B cell (primary cell): Measurements from ENCODE around the gene MAP3K14. TPM values are rescaled to one million over a fixed set of nuclear protein-coding genes. Genes with fewer than 3 reads are reported as not detected.
"Not testable (repeated sequence)": the region's sequence is repeated elsewhere in the genome, so short reads cannot be mapped to it uniquely, and the experiment has no call there.

Experiments
- ATAC-seq: fragments of 200-7000 bp; cut with Tn5 transposase; one replicate; pipeline ENCODE4 v1.10.0; 2021; ENCODE audit warnings: low read depth, mild to moderate bottlenecking, moderate number of reproducible peaks, moderate library complexity
- CTCF ChIA-PET: fragments of 350-600 bp; sonication (Branson Sonifier 250); formaldehyde crosslinking; loops from one replicate; lab custom pipeline; 2021; ENCODE audit warnings: antibody characterized with exemption, inconsistent platforms; lab: Charles Lee
- POLR2A ChIA-PET: fragments of 350-600 bp; sonication (Branson Sonifier 250); formaldehyde crosslinking; loops from one replicate; lab custom pipeline; 2021; ENCODE audit warnings: antibody characterized with exemption; lab: Charles Lee
- DNase-seq: peaks from one replicate; pipeline ENCODE4 v3.0.0; 2013
- H2AFZ ChIP-seq: 2 replicates; pipeline ENCODE4 v1.6.1; 2012; ENCODE audit warnings: mild to moderate bottlenecking, low read depth, low read length; ENCODE audit not compliant: insufficient read depth, poor library complexity, severe bottlenecking
- H3K27ac ChIP-seq, 2 donors: 1 replicate in 1 of 2; 2 replicates in 1 of 2; pipeline ENCODE4 v1.5.1; 2012 to 2013; ENCODE audit warnings: low read length in 2 of 2, mild to moderate bottlenecking in 2 of 2, moderate library complexity in 1 of 2
- H3K27me3 ChIP-seq, 4 experiments: fragments of 200-600 bp in 1 of 4; sonication (generic) in 1 of 4; replicated peaks in 1 of 4; 1 replicate in 2 of 4; 2 replicates in 2 of 4; pipeline versions ENCODE4 v1.6.1 to v1.7.0; 2013 to 2016; ENCODE audit warnings: low read length in 3 of 4, mild to moderate bottlenecking in 2 of 4, mixed read lengths in 1 of 4, moderate library complexity in 1 of 4; ENCODE audit not compliant: insufficient read depth in 4 of 4, control insufficient read depth in 3 of 4; ENCODE audit errors: control extremely low read depth in 1 of 4
- H3K36me3 ChIP-seq, 2 experiments: replicated peaks in 1 of 2; 1 replicate in 1 of 2; 2 replicates in 1 of 2; pipeline versions ENCODE4 v1.6.1 to v1.7.1; 2013; ENCODE audit warnings: low read length in 1 of 2; ENCODE audit not compliant: insufficient read depth in 2 of 2, control insufficient read depth in 1 of 2; ENCODE audit errors: control extremely low read depth in 1 of 2, extremely low read depth in 1 of 2
- H3K4me1 ChIP-seq, 2 donors: fragments of 200-600 bp in 1 of 2; sonication (generic) in 1 of 2; 1 replicate in 1 of 2; 2 replicates in 1 of 2; pipeline versions ENCODE4 v1.5.1 to v1.6.1; 2013 to 2017; ENCODE audit warnings: low read length in 2 of 2; ENCODE audit not compliant: control insufficient read depth in 2 of 2, insufficient read depth in 2 of 2
- H3K4me2 ChIP-seq: replicated peaks from 2 replicates; pipeline ENCODE3; 2012; ENCODE audit warnings: mild to moderate bottlenecking, low read depth, low read length; ENCODE audit not compliant: poor library complexity, severe bottlenecking
- H3K4me3 ChIP-seq, 5 experiments: fragments of 200-600 bp in 1 of 5; sonication (generic) in 1 of 5; 1 replicate in 3 of 5; 2 replicates in 2 of 5; pipeline versions ENCODE4 v1.5.1 to v1.7.0; 2011 to 2016; ENCODE audit warnings: low read length in 4 of 5, mild to moderate bottlenecking in 4 of 5, low read depth in 2 of 5, control low read depth in 1 of 5, moderate library complexity in 1 of 5; ENCODE audit not compliant: insufficient read depth in 1 of 5; ENCODE audit errors: control extremely low read depth in 1 of 5, extremely low read depth in 1 of 5
- H3K79me2 ChIP-seq: fragments of 200-600 bp; sonication (generic); one replicate; pipeline ENCODE4 v1.6.0; 2016; ENCODE audit warnings: low read length; ENCODE audit not compliant: control insufficient read depth, insufficient read depth
- H3K9ac ChIP-seq: fragments of 200-600 bp; sonication (generic); 2 replicates; pipeline ENCODE4 v1.6.1; 2017; ENCODE audit warnings: mild to moderate bottlenecking, low read length, moderate library complexity
- H3K9me3 ChIP-seq, 3 donors: one replicate each; pipeline versions ENCODE4 v1.6.1 to v1.7.1; 2013; ENCODE audit warnings: low read length in 2 of 3; ENCODE audit not compliant: control insufficient read depth in 2 of 3, insufficient read depth in 1 of 3; ENCODE audit errors: control extremely low read depth in 1 of 3
- H4K20me1 ChIP-seq: 2 replicates; pipeline ENCODE4 v1.6.0; 2012; ENCODE audit warnings: mild to moderate bottlenecking, low read length; ENCODE audit not compliant: insufficient read depth, control insufficient read depth, poor library complexity, severe bottlenecking
- H3K27ac Mint-ChIP-seq: one replicate; pipeline ENCODE4 v1.8.0; 2021; ENCODE audit warnings: mixed read lengths
- H3K27me3 Mint-ChIP-seq: one replicate; pipeline ENCODE4 v1.8.0; 2021; ENCODE audit warnings: mixed read lengths
- H3K4me1 Mint-ChIP-seq: one replicate; pipeline ENCODE4 v1.8.0; 2021; ENCODE audit warnings: mixed read lengths
- H3K4me3 Mint-ChIP-seq: one replicate; pipeline ENCODE4 v1.8.0; 2021; ENCODE audit warnings: mixed read lengths
- H3K9me3 Mint-ChIP-seq: one replicate; pipeline ENCODE4 v1.8.0; 2022; ENCODE audit warnings: mixed read lengths; ENCODE audit not compliant: insufficient read depth
- CTCF ChIP-seq: fragments of 200-600 bp; IDR thresholded peaks from one replicate; pipeline ENCODE4 v1.8.0; 2022; ENCODE audit warnings: antibody characterized with exemption, mild to moderate bottlenecking
- EZH2 ChIP-seq: IDR thresholded peaks from 2 replicates; pipeline ENCODE4 v1.6.1; 2012; ENCODE audit warnings: borderline replicate concordance, low read depth, mild to moderate bottlenecking, moderate library complexity, low read length; ENCODE audit not compliant: insufficient read depth, poor library complexity, severe bottlenecking
- WGBS: methylation state at CpG from one replicate; pipeline ENCODE4 v1.1.5; 2013; ENCODE audit warnings: missing lambda C conversion rate; ENCODE audit not compliant: insufficient coverage; 5-methylcytosine and 5-hydroxymethylcytosine counted together
- intact Hi-C: fragments of 100-400 bp; cut with micrococcal nuclease; formaldehyde crosslinking; loops from one replicate; pipeline ENCODE4 v1.10.0; 2022
- polyA plus RNA-seq: library from polyadenylated mRNA; depleted of rRNA; stranded (reverse); fragments of >200 nt; gene quantifications from 2 replicates; pipeline ENCODE4 v1.2.3, GENCODE V29; 2012
- total RNA-seq, 2 donors: library from RNA; stranded (reverse); fragments of 120-200 nt in 1 of 2; gene quantifications; 1 replicate in 1 of 2; 2 replicates in 1 of 2; pipeline versions ENCODE4 v1.2.3 to v1.2.4, GENCODE V29; 2013 to 2022

The MAP3K14 gene
- total and polyA plus RNA-seq, 2 donors (not counting 1 experiment from before 2014, with no cell fraction given), result 66.1 to 84.1 TPM

GRCh38 chr17:45302220-45302619, 14.6 kb downstream of the MAP3K14 start:
- Histone ChIP-seq H3K9ac (peak overlapping the region; percentile 49), H3K4me1 (peaks cover 87 to 91% of the 10 kb centered on the region in 2 donors), H3K4me2 (peak overlapping the region; percentile 79), H3K79me2 (peaks cover 96% of the 10 kb centered on the region), H4K20me1 (peaks cover 33% of the 10 kb centered on the region), H3K27ac (peak overlapping the region; percentile 78 to 80), H3K36me3 (peaks cover 2 to 22% of the 10 kb centered on the region in 2 experiments)
- CTCF ChIA-PET, result interaction anchor here (1.0 to 5.5 kb wide), 10 partner anchors 9 to 83 kb away, joined by 3 to 38 read pairs (median 6); partner anchors contain the start of gene MAP3K14
- H3K27me3 ChIP-seq, H3K9me3 Mint-ChIP-seq, H3K27me3 Mint-ChIP-seq, DNase-seq, H2AFZ ChIP-seq, ATAC-seq, H3K9me3 ChIP-seq, H3K4me3 ChIP-seq: not testable (repeated sequence)
- WGBS, result 41% methylated on average over 6 of the region's 9 CpGs
- H3K27ac Mint-ChIP-seq, result peak overlapping the region; percentile 96
- peaks cover 78% of the 10 kb centered on the region for H3K4me1 Mint-ChIP-seq
- intact Hi-C loops, result loop anchor here (1.0 kb wide), 1 partner anchor 10 kb away; no protein-coding TSS in a partner anchor
- H3K4me3 Mint-ChIP-seq, result peak overlapping the region; percentile 86
- POLR2A ChIA-PET, result interaction anchor here (0.6 to 2.3 kb wide), 8 partner anchors 9 to 898 kb away, joined by 3 to 25 read pairs (median 6); partner anchors contain the start of gene MAP3K14

GRCh38 chr17:45301674-45302073, 15.1 kb downstream of the MAP3K14 start:
- peaks cover 37% of the 10 kb centered on the region for H4K20me1 ChIP-seq
- CTCF ChIA-PET, result interaction anchor here (1.0 to 5.5 kb wide), 6 partner anchors 9 to 82 kb away, joined by 3 to 38 read pairs (median 14); no protein-coding TSS in a partner anchor
- peak overlapping the region; percentile 79 for H3K4me2 ChIP-seq
- H3K4me1 ChIP-seq, result peaks cover 88 to 91% of the 10 kb centered on the region in 2 donors
- WGBS, result 44% methylated on average over 3 of the region's 4 CpGs
- POLR2A ChIA-PET, result interaction anchor here (0.7 to 2.3 kb wide), 6 partner anchors 10 to 141 kb away, joined by 4 to 25 read pairs (median 8); partner anchors contain the start of gene MAP3K14
- H3K27ac ChIP-seq, result peak overlapping the region; percentile 78 to 80
- intact Hi-C loops, result loop anchor here (1.0 kb wide), 1 partner anchor 11 kb away; no protein-coding TSS in a partner anchor
- H3K9me3 Mint-ChIP-seq, result no peaks in the 10 kb centered on the region
- peaks cover 2 to 20% of the 10 kb centered on the region in 2 experiments for H3K36me3 ChIP-seq
- ATAC-seq (peak; percentile 20), DNase-seq (peak; percentile 50)
- H3K4me3 Mint-ChIP-seq, result peak overlapping the region; percentile 63
- H3K9ac ChIP-seq, result no peak overlapping the region
- H3K79me2 ChIP-seq, result peaks cover 98% of the 10 kb centered on the region
- H3K4me3 ChIP-seq, result no peak overlapping the region
- peak overlapping the region; percentile 84 for H3K27ac Mint-ChIP-seq
- H3K9me3 ChIP-seq, result no peaks in the 10 kb centered on the region
- TF ChIP-seq CTCF (no peak), EZH2 (no peak)
- H3K27me3 ChIP-seq, result no peaks in the 10 kb centered on the region
- no peak overlapping the region for H2AFZ ChIP-seq
- H3K4me1 Mint-ChIP-seq, result peaks cover 82% of the 10 kb centered on the region
- no peaks in the 10 kb centered on the region for H3K27me3 Mint-ChIP-seq
